DMS 273 (cell line): Measurements from ENCODE around the gene DGKI.
"Not testable (repeated sequence)": the region's sequence is repeated elsewhere in the genome, so short reads cannot be mapped to it uniquely, and the experiment has no call there.

Experiments used
- DNase-seq: peaks from one replicate; lab custom pipeline; 2025; ENCODE audit not compliant: unreplicated experiment; lab: John Stamatoyannopoulos, UW

The DGKI gene

GRCh38 chr7:137485818-137486217, 361.0 kb downstream of the DGKI start:
- no peak for DNase-seq

GRCh38 chr7:137484326-137484725, 362.4 kb downstream of the DGKI start:
- no peak for DNase-seq

GRCh38 chr7:137482466-137482865, 364.3 kb downstream of the DGKI start:
- no peak for DNase-seq

DNA sequence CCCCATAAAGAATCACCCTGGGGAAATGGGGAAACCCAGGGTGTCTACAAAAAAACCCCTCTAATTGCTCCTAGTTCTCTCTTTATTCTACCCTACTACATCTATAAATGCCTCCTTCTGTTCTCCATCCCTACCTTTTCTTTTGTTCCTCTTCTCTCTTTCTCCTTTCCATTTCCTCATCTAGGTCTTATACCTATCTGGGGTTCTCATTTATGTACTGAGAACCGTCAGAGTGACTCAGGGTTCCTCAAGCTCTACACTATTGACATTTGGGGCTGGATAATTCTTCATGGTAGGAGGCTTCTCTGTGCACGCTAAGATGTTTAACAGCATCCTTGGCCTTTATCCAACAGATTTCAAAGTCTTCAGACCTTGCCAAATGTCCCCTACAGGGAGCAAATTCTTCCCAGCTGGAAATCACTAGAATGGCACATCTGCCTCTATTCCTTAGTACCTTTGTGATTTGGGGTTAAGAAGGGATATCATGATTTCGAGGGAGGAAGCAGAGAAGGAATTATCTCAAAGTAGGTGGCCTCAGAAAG, 365.9 kb downstream of the DGKI start:
- no peak for DNase-seq

- no peak for DNase-seq
Measured at GRCh38 chr7:137480401-137480800, 366.4 kb downstream of the DGKI start.

DNA sequence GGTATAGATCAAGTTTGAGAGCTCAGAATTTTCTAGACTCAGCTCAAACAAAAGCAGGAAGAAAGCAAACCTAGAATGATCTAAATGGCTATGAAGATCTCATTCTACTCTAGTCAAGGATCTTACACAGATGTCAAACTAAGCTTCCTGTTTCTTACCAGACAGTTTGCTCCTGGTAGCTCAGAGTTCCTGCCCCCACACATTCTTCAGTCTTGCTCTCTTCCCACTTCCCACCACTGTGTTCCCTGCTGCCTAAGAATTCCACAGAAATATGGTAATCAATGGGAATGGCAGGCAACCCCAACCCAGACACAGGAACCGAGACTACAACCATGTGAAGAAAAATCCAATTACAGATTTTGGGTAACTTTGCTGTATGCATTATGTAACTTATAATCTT, 369.8 kb downstream of the DGKI start:
- DNase-seq: no peak

DNA sequence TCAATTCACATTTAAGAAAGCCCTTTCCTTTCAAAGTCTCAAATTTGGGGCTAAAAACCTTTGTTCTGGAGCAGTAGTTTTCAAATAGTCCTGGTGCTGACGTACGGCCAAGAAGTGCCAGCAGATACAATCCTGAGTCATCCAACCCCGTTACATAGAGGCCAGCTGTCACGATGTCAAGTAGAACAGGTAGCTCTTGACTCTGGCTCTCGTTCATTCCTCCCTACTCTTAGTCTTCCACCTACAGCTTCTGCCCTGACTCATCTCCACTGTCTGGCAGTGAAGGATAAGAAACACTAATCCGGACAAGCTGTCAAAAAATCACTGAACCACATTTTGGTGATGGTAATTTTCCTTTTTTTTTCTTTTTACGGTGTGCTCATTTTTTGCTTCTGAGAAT, 370.8 kb downstream of the DGKI start:
- no peak for DNase-seq

DNA sequence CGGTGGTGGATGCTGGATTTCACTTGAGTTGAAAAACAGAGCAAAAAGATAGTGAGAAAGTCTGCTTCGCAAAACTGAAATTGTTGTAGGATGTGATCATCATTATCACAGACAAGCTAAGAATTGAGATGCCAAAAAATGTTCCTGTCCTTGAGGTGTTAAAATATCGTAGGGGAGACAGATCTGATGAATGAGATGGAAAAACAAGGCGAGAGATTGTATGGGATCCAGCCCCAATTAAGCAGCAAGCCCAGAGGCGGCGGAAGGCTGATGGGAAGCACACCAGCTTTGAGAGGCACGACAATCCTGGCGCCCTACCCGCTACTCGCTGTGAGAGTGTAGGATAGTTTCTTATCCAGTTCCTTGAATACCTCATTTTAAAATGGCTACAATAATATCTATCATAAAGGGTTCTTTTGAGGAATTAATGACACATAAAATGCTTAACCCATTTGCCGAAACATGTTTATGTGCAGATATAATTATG, 372.2 kb downstream of the DGKI start:
- no peak for DNase-seq

DNA sequence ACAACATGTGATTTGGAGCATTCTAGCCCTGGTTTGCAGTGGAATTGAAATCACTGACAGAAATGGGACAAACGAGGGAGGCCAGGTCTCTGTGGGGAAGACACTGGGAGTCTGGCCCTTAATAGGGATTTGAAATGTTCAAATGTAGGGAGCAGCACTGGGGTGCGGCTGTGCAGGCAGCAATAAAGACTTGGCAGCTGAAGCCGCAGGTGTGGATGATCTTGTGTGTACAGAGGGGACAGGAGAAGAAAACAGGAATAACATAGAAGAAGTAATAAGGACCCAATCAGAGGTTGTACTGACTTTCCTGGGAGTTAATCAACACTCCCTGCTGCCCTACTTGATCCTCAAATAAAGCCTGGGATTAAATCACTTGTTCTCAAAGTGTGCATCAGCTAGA, 375.6 kb downstream of the DGKI start:
- no peak for DNase-seq

- DNase-seq: no peak
Measured at GRCh38 chr7:137469858-137470257, 376.9 kb downstream of the DGKI start.

GRCh38 chr7:137469191-137469811, 377.5 kb downstream of the DGKI start:
- no peak for DNase-seq

- no peak for DNase-seq
Measured at GRCh38 chr7:137462847-137463246, 383.9 kb downstream of the DGKI start.

- DNase-seq: no peak
Measured at GRCh38 chr7:137462074-137462715, 384.6 kb downstream of the DGKI start.

DNA sequence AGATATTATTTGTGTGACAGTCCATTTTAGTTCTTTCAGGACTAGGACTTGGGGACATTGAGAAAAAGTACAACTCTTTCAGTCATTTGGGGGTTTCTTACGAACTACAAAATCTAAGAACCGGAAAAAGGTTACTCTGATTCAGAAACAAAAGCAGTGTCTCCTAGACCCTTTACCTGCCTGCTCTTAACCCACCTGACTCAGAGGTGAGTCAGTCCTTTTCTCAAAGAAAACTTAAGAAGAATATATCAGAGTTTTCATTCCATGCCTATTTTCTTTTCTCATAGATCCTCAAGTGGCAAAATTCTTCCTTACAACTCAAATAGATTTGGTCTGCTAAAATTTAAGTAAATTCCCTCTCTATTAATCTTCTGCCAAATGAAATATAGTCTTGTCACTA, 388.4 kb downstream of the DGKI start:
- DNase-seq: no peak

DNA sequence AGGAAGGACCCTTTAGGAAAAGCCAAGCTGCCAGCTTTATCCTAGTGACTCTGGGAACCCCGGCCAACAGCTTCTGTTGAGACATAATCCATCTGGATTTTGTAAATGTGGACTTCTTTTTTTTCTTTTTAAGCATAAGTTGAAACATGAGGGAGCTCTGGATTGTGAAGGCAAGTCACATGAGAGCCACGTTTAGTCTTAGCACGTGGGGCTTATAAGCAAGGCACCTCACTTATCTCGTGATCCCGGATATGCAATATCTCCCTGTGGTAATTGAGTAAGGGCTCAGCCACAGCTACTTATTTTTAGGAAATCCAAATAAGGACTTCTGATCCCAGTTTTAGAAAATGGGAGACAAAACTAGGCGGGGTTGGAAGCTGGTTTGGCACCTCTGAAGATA, 392.0 kb downstream of the DGKI start:
- DNase-seq: no peak

DNA sequence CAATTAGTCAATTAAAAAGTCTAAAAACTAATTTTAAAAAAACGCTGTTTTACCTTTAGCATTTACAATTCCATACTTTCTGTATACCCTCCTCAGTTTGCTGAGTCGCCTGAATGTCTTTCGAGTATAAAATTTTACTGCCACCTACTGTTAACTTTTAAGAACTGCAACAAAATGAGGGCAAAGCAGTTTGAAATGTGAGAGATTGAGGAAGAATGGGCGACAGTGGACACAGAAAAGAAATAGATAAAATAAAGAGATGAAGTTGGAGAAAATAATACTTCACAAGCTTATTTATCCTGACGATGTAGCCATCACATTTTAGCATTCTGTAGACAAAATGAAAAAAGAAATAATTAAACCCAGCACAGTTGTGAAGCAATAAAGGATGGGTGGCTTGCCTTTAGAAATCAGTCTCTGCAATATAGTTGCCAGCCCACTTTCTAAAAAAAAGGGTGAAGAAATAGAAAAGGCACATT, 392.5 kb downstream of the DGKI start:
- peak; percentile 67 for DNase-seq

DNA sequence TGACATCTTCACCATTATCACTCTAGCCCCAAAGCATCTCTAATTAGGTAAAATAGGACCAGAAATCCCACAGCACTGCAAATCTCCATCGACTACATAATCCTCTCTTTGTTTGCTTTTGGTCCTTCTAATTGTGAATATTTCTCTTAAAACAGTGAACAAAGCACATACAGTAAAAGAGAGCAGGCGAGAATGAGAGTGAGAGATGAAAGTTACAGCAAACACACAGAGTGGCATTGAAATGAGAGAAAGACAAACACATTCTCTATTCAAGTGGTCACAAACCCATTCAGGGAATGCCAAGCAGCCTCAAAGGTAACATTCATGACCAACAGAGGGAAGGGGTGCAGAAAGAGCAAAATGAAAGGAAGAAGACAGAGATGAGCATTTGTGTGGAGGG, 393.4 kb downstream of the DGKI start:
- DNase-seq: no peak

- DNase-seq: no peak
Measured at GRCh38 chr7:137449016-137449415, 397.8 kb downstream of the DGKI start.

- not testable (repeated sequence) for DNase-seq
Measured at GRCh38 chr7:137448572-137448971, 398.2 kb downstream of the DGKI start.

DNA sequence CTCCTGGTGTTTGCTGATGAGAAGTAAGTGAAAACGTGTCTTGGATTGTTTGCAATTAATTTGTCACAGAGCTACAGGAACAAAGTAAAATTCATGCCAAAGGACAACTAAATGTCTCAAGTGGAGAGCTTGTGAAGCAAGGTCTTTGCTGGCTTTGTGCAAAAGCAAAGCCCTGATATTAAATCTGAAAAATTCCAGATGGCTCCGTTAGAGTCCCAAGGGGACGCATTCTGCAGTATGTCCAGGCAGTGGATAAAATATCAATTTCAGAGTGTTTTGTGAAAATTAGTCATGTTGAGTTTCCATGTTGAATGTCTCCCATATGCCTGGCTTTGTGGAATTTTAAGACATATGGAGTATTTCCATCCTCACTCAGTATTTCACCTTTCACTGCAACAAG, 400.7 kb downstream of the DGKI start:
- DNase-seq: no peak

DNA sequence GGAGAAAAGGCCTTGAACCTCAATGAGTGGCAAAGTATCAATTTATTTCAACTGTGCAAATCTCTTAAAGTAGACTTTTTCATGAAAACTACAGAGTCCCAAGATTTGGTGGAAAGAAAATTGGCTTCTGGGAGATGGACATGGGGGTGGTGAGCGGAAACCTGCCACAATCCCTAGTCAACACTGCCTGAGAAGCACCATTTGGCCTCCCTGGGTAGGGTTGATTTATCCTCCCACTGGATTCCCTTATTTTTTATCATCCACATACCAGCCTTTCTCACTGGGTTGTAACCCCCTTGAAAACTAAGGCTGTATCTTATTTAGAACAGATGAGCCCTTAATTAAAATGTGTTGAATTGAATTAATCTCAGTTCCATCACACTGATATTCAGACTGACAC, 401.5 kb downstream of the DGKI start:
- DNase-seq: no peak

DNA sequence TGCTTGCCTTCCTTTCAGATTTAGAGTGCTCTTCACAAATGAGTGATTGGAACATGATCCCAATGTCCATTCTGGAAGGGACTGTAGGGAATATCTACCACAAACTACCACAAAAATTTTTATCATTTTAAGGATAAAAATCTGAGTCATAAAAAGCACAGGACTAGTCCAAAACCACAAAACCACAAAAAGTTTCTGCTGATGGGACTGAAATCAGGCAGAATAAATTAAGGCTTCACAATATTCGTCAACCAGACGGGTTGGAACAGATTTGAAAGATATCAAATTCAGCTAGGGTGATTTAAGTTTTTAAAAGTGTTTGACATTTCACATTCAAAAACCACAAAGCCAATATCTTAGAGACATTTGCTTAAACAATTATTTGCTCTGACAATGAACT, 403.2 kb downstream of the DGKI start:
- no peak for DNase-seq

- DNase-seq: no peak
Measured at GRCh38 chr7:137441451-137441850, 405.3 kb downstream of the DGKI start.
